ENCODE measurements around the gene TSC1.

TSC1 gene

DNA sequence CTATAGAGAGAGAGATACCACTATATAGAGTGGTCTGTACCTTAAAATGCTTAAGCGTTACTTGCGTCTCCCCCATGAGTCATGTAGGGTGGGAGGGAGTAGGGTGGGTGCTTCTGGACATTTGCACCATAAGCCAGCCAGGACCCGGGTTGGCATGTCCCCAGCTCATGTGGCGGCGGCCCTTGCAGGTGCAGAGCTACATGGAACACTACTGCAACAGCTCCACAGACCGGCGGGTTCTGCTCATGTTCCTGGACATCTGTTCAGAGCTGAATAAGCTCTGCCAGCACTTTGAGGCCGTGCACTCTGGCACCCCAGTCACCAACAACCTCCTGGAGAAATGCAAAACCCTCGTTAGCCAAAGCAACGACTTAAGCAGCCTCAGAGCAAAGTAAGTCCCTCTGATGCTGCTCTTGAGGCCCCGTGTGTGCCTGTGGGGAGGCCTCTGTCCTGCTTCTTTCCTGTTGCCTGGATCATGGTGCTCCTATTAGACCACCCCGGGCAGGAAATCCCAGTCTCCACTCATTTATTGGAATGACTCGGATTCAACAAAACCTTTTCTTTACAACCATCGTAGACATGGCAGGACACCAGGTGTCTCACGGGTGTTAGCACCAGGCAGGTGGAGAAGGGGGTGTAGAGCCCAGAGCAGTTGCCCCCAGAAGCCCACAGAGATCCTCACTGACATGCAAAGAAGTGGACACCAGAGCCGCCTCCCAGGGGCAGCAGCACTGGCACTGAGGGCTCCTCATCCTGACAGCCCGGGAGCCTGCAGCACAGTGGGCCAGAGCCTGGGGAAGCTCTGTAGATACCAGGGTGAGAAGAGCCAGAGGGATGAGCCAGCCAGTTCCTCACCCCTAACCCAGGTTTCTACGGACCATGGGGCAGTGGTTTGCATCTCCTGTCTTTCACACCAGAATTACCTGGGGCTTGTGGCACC, 57.0 kb downstream of the TSC1 start:
- FAIRE-seq: no peak
- TF ChIP-seq, protein P1, sequence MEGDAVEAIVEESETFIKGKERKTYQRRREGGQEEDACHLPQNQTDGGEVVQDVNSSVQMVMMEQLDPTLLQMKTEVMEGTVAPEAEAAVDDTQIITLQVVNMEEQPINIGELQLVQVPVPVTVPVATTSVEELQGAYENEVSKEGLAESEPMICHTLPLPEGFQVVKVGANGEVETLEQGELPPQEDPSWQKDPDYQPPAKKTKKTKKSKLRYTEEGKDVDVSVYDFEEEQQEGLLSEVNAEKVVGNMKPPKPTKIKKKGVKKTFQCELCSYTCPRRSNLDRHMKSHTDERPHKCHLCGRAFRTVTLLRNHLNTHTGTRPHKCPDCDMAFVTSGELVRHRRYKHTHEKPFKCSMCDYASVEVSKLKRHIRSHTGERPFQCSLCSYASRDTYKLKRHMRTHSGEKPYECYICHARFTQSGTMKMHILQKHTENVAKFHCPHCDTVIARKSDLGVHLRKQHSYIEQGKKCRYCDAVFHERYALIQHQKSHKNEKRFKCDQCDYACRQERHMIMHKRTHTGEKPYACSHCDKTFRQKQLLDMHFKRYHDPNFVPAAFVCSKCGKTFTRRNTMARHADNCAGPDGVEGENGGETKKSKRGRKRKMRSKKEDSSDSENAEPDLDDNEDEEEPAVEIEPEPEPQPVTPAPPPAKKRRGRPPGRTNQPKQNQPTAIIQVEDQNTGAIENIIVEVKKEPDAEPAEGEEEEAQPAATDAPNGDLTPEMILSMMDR (IDR thresholded peaks at IDR 0.05; ENCODE audit: insufficient read depth, missing control alignments): no peak
- DNase-seq (ENCODE audit: insufficient read length, low spot score): no peak

DNA sequence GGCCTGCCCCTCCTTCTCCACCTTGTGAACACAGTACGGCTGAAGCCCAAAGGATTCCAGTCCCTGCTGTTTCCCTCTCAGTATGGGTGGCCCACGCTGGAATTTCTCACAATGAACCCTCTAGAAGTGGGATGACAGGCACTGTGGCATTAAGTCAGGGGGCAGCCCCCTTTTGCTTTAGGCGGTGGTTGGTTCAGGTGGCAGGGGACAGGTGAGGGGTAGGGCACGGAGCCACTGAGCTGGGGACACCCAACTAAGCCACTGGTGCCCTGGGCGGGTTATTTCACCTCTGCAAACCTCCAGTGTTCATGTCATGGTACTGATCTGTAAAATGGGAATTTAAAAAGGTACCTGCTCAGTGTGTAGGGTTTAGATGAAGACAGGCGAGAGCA, 58.1 kb downstream of the TSC1 start:
- TF ChIP-seq, protein P1 (IDR thresholded peaks at IDR 0.05; ENCODE audit: insufficient read depth, missing control alignments): no peak
- DNase-seq (ENCODE audit: insufficient read length, low spot score): no peak
- no peak for FAIRE-seq

DNA sequence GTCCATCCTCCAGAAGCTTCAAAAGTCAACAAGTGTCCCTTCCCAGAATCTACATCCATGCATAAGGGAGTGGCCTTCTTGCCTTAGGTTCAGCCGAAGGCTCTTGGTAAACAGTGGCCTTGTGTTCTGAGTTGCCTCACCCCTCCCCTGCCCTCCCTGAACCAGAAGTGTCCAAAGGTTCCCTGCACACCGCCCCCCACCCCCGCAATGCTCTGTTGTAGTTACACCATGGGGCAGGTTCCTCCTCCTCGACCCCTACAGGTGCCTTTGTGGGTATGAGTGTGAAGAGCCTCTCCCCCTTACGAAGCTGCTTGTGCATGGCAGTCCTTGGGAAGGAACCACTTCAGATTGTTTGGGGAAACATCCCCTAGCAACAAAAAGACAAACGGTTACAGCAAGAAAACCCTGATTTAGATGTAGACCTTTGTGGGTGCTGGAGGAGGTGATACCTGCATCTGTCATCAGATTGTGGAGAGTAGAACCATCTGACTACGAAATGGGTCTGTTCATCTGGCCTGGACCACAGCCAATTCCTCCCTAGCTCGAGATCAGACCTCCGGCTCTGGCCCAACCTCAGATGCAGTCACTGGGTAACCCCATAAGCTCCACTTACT, 58.6 kb downstream of the TSC1 start:
- TF ChIP-seq, protein P1 (IDR thresholded peaks at IDR 0.05; ENCODE audit: insufficient read depth, missing control alignments): no peak
- DNase-seq (ENCODE audit: insufficient read length, low spot score) (no peak), FAIRE-seq (no peak)

DNA sequence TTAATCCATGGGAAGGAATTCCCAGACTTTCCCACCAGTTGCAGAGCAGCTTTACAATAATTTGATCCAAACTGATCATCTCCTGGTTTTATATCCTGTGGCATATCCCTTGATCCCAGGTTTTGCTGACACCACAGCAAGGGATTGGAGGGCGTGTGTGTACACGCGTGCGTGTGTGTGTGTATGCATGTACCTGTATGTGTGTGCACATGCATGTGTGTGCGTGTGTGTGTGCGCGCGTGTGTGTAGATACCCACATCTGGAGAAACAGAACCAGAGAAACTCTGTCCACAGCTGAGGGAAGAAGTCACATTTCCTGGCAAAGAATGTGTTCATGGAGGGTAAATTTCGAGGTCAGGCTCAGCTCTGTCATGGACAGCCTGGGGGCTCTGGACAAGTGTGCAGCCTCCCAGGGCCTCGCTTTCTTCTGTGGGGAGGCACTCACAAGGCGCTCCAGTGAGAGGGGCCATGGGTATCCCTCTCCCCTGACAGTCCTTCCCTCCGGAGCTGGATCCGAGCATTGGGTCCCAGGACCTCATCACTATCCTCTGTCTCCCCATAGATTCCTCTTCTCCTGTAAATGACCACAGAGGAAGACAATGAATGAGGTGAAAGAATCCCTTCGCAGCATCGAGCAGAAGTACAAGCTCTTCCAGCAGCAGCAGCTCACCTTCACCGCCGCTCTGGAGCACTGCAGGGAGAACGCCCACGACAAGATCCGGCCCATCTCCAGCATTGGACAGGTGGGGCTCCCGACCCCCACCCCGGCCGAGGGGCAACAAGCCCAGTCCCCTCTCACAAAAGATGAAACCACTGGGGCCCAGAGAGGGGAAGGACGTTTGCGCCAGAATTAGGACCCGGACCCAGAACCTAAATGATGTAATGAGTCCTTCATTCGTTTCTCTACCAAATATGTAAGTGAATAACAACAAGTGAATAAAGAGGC, 60.8 kb downstream of the TSC1 start:
- TF ChIP-seq, protein P1 (IDR thresholded peaks at IDR 0.05; ENCODE audit: insufficient read depth, missing control alignments): no peak
- DNase-seq (ENCODE audit: insufficient read length, low spot score): no peak
- no peak for FAIRE-seq

DNA sequence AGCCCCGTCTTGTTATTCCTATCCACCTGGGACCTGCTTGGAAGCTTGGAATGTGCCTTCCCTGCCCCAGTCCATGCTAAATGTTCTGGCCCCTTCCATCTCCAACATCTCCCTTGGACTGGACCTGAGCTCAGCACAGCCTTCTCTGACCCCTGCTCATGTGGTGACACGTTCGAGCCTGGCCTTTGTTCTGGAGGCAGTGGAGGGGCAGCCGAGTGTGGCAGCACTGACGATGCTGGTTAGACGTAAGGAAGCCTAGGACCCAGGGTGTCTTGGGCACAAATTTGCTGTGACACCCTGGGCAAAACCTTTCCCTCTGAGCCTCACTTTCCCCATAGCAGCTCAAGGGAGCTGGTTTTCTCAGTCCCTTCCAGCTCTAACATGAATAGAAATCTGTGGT, 61.8 kb downstream of the TSC1 start:
- TF ChIP-seq, protein P1 (IDR thresholded peaks at IDR 0.05; ENCODE audit: insufficient read depth, missing control alignments): no peak
- no peak for DNase-seq (ENCODE audit: insufficient read length, low spot score)
- no peak for FAIRE-seq

DNA sequence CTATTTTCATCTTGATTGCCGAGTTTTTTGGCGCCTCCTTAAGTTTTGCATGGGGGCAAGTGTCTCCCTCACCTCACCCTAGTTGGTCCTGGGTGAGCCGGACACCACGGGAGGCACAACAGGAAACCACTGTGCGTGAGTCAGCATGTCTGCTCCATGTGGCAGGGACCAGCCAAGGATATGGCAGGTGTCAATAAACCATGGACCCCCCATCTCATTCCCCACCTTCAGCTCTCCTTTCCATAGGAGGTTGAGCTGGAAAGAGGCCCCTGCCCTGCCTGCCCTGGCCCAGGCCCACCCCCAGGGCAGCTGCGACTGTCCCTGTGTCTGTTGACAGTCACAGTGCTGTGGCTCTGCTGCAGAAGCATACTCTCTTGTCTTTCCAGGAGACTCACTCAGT, 62.6 kb downstream of the TSC1 start:
- no peak for DNase-seq (ENCODE audit: insufficient read length, low spot score)
- FAIRE-seq: no peak
- TF ChIP-seq, protein P1 (IDR thresholded peaks at IDR 0.05; ENCODE audit: insufficient read depth, missing control alignments): no peak

Measured in D721Med (cell line).